GM12873 (cell line): ENCODE data around the gene CEACAM21.

ENCODE experiments used
- CTCF ChIP-seq: IDR thresholded peaks from 2 replicates; pipeline ENCODE4 v1.5.1; 2012; ENCODE audit warnings: low read depth, mild to moderate bottlenecking, moderate library complexity, low read length, control low read depth; ENCODE audit not compliant: insufficient read depth; ENCODE audit errors: missing control alignments

The CEACAM21 gene

GRCh38 chr19:41587838-41588210, 11.9 kb downstream of the CEACAM21 start:
- no peak for TF ChIP-seq CTCF

GRCh38 chr19:41588497-41589209, 12.7 kb downstream of the CEACAM21 start:
- TF ChIP-seq CTCF = no peak

- TF ChIP-seq CTCF = no peak
Observed at GRCh38 chr19:41589371-41589770, 13.4 kb downstream of the CEACAM21 start.

GRCh38 chr19:41590936-41591335, 15.0 kb downstream of the CEACAM21 start:
- no peak for TF ChIP-seq CTCF

GRCh38 chr19:41591951-41592562, 16.1 kb downstream of the CEACAM21 start:
- TF ChIP-seq CTCF = no peak

GRCh38 chr19:41595258-41595889, 19.4 kb downstream of the CEACAM21 start:
- peak; percentile 83 for TF ChIP-seq CTCF

- no peak for TF ChIP-seq CTCF
Observed at GRCh38 chr19:41595890-41596280, 19.9 kb downstream of the CEACAM21 start.
